Measurements from ENCODE around the gene HEATR5A. TPM values are rescaled to one million over a fixed set of nuclear protein-coding genes. Genes with fewer than 3 reads are reported as not detected.

HEATR5A gene
- total and polyA plus RNA-seq, 2 of the 13 experiments (the other 11 are each of a cell fraction or from before 2014, with no cell fraction given), result 36.4 to 105 TPM

DNA sequence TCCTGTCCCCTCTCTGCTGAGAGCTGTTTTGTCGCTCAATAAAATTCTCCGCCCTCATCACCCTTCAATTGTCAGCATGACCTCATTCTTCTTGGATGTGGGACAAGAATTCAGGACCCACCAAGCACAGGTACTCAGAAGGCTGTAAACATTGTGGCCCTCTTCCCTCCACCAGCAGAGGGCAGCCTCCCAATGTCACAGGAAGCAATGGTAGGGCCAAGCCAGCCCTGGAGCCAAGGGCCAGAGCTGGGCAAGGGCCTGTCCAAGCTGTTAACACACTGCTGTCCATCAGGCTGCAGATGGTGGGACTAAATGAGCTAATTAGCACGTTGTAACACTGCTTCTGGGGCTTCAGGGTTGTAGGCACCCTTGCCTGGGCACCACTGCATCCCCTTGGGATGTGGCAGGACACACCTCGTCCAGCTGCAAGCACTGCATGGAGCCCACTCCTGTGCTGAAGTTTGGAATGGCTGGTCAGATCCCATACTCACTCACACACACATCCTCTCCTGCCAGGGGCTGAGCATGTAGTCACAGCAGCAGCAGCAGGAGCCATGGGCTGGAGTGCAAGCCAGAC lies 150.1 kb downstream of the HEATR5A start (continued):
- TF ChIP-seq, protein P1, sequence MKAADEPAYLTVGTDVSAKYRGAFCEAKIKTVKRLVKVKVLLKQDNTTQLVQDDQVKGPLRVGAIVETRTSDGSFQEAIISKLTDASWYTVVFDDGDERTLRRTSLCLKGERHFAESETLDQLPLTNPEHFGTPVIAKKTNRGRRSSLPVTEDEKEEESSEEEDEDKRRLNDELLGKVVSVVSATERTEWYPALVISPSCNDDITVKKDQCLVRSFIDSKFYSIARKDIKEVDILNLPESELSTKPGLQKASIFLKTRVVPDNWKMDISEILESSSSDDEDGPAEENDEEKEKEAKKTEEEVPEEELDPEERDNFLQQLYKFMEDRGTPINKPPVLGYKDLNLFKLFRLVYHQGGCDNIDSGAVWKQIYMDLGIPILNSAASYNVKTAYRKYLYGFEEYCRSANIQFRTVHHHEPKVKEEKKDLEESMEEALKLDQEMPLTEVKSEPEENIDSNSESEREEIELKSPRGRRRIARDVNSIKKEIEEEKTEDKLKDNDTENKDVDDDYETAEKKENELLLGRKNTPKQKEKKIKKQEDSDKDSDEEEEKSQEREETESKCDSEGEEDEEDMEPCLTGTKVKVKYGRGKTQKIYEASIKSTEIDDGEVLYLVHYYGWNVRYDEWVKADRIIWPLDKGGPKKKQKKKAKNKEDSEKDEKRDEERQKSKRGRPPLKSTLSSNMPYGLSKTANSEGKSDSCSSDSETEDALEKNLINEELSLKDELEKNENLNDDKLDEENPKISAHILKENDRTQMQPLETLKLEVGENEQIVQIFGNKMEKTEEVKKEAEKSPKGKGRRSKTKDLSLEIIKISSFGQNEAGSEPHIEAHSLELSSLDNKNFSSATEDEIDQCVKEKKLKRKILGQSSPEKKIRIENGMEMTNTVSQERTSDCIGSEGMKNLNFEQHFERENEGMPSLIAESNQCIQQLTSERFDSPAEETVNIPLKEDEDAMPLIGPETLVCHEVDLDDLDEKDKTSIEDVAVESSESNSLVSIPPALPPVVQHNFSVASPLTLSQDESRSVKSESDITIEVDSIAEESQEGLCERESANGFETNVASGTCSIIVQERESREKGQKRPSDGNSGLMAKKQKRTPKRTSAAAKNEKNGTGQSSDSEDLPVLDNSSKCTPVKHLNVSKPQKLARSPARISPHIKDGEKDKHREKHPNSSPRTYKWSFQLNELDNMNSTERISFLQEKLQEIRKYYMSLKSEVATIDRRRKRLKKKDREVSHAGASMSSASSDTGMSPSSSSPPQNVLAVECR (CRISPR knock-in tag; IDR thresholded peaks at IDR 0.05; ENCODE audit: borderline replicate concordance), result peak; percentile 50; the same call in 1 of the 2 replicates
- TF ChIP-seq ZNF350 (CRISPR knock-in tag; IDR thresholded peaks at IDR 0.05; ENCODE audit: borderline replicate concordance, low read depth) (peak; percentile 81; the same call in 1 of the 2 replicates), CREM (IDR thresholded peaks at IDR 0.05) (no peak), CREM (CRISPR knock-in tag; IDR thresholded peaks at IDR 0.05) (no peak), MEF2D (CRISPR knock-in tag; IDR thresholded peaks at IDR 0.05) (no peak), POLR2A (IDR thresholded peaks at IDR 0.05; ENCODE audit: insufficient read depth in 1 of 2, low read depth in 2 of 2, low read length in 2 of 2) (no peak), KAT7 (CRISPR knock-in tag; IDR thresholded peaks at IDR 0.05; ENCODE audit: borderline replicate concordance) (0 out of 2 replicates have a peak, but pooled peaks have one; percentile 42), ZNF282 (IDR thresholded peaks at IDR 0.05; ENCODE audit: partially characterized antibody) (no peak), SP2 (CRISPR knock-in tag; IDR thresholded peaks at IDR 0.05) (no peak), ZEB1 (IDR thresholded peaks at IDR 0.05; ENCODE audit: insufficient replicate concordance, low read depth) (no peak), ETV6 (CRISPR knock-in tag; conservative IDR thresholded peaks at IDR 0.05) (no peak), NR2C2 (CRISPR knock-in tag; IDR thresholded peaks at IDR 0.05; ENCODE audit: borderline replicate concordance) (peak; percentile 20; the same call in 1 of the 2 replicates), SP4 (CRISPR knock-in tag; IDR thresholded peaks at IDR 0.05) (peak; percentile 16; the same call in 1 of the 2 replicates)
- TF ChIP-seq, protein P2, sequence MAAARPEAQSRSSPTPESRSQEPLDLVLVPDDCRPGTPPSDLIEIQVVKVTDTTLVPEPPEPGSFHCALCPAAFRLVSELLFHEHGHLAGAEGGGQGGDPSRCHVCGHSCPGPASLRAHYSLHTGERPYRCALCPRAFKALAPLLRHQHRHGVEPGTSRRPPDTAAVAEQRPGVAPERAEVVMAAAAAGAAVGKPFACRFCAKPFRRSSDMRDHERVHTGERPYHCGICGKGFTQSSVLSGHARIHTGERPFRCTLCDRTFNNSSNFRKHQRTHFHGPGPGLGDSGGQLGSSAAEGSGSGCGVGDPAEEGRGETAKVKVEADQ (CRISPR knock-in tag; IDR thresholded peaks at IDR 0.05; ENCODE audit: borderline replicate concordance), result no peak
- TF ChIP-seq, protein P3, sequence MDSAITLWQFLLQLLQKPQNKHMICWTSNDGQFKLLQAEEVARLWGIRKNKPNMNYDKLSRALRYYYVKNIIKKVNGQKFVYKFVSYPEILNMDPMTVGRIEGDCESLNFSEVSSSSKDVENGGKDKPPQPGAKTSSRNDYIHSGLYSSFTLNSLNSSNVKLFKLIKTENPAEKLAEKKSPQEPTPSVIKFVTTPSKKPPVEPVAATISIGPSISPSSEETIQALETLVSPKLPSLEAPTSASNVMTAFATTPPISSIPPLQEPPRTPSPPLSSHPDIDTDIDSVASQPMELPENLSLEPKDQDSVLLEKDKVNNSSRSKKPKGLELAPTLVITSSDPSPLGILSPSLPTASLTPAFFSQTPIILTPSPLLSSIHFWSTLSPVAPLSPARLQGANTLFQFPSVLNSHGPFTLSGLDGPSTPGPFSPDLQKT (CRISPR knock-in tag; IDR thresholded peaks at IDR 0.05; ENCODE audit: borderline replicate concordance), result no peak
